HG03175 (cell line): ENCODE results near the gene ORC3.

ENCODE experiments used
- ATAC-seq: cut with Tn5 transposase; IDR thresholded peaks from one replicate; pipeline ENCODE4 v1.9.1; 2021; ENCODE audit warnings: mild to moderate bottlenecking, moderate library complexity; ENCODE audit not compliant: unreplicated experiment

Gene ORC3

DNA sequence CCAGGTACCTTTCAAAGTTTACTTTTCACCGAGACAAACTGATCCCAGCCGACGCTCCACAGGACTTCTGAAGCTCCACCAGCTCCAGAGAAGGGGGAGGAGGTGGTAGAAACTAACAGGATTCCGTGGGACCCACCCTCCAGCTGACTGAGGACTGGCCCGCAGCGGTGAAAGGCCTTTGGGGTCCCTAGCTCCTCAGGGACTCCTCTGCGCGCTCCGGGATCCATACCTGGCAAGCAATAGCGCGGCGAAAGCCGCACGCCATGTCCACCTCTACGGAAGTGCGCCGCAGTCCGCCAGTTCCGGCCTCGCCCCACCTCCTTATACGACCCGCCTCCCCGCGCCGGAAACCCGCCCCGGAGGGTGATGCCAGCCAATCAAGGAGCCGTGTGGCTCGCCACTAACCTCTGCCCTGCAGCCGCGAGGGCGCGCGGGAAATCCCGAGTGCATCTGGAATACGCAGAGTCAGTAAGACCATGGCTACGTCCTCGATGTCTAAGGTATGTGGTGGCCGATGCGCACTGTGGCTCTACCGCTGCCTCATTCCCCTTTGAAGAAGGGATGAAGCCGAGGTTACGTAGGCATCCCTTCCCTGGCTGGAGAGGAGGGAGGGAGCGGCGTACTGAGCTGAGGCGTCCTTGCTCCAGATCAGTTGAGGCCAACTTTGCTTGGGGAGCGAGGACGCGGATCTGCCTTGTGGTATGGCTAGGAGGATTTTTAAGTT, at the start of gene ORC3, which contains the start of gene RARS2:
ORC3 (plus strand) TSS at position 443 of the 724 bp plus-strand sequence; CDS start at position 477, 34 bp downstream.
RARS2 (minus strand) TSS at position 295 of the 724 bp plus-strand sequence; CDS start at position 265, 30 bp downstream.
- peak; percentile 100 for ATAC-seq

DNA sequence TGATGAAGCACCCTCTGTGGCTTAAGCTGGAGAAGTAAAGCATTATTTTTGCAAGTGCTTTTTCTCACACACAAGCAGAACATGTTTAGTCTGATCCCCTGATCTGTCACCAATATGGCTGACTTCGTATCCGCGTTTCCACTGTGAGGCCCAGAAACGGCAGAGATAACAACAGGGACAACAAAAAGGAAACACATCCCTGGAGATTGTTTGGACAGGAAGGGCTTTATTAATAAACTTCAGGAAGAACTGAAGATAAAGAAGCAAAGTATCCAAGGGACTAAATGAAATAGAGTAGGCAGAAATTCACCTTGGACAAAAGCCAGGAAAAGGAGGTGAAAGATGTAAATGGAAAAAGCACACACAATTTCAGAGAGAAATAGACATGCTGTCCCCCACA, 49.4 kb upstream of the ORC3 start:
- no peak for ATAC-seq

GRCh38 chr6:87541041-87541440, 48.9 kb upstream of the ORC3 start:
- no peak for ATAC-seq

- no peak for ATAC-seq
Observed at GRCh38 chr6:87541744-87542143, 48.2 kb upstream of the ORC3 start.

GRCh38 chr6:87543696-87544473, 46.0 kb upstream of the ORC3 start:
- no peak for ATAC-seq

DNA sequence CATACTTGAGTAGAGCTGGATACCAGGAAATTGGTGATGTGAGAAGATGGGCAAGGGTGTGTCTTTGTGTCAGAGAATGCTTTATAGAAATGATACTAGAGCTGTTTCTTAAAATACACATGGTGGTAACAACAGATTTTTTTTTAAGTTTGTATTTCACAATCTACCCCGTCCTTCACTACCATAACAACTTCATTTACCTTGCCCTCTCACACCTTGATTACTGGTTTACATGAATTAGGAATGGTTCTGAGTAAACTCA, 45.5 kb upstream of the ORC3 start:
- ATAC-seq = no peak

- ATAC-seq = no peak
Observed at GRCh38 chr6:87551799-87552198, 38.1 kb upstream of the ORC3 start.

DNA sequence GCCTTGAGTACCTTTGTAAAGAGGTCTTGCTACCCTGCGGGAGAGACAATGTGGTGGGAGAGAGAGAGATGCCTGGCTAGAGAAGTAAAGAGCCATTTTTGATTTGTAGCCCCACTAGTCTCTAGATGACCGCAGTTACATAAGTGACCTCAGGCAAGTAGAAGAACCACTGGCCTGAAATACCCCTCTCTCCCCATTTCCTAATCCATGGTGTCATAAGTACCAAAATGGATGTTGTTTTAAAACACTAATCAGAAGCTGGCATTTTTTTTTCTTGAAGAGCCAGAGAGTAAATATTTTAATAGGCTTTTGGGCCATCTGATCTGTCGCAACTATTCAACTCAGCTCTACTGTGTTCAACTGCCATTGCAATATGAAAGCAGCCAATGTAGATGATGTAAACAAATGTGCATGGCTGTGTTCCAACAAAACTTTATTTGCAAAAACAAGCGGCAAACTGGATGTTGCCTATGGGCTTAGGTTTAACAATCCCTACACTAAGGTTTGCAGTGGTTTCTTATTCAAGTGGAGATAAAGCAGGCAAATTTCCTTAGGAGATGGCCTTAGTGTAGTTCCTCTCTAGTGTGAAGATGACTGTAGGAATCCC, 36.7 kb upstream of the ORC3 start:
- no peak for ATAC-seq

- no peak for ATAC-seq
Observed at GRCh38 chr6:87555506-87555905, 34.4 kb upstream of the ORC3 start.

DNA sequence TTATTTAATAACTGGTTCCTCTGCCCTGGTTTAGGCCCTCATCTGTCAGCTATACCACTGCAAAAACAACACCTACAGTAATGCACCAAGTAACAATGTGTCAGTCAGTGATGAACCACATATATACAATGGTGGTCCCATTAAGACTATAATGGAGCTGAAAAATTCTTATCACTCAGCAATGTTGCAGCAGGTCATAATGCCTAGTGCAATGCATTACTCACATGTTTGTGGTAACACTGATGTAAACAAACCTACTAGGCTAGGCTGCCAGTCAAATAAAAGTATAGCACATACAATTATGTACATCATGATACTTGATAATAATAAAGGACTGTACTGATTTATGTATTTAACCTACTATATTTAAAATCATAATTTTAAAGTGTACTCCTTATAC, 31.5 kb upstream of the ORC3 start:
- ATAC-seq = no peak

- ATAC-seq = no peak
Observed at GRCh38 chr6:87561017-87561416, 28.9 kb upstream of the ORC3 start.

DNA sequence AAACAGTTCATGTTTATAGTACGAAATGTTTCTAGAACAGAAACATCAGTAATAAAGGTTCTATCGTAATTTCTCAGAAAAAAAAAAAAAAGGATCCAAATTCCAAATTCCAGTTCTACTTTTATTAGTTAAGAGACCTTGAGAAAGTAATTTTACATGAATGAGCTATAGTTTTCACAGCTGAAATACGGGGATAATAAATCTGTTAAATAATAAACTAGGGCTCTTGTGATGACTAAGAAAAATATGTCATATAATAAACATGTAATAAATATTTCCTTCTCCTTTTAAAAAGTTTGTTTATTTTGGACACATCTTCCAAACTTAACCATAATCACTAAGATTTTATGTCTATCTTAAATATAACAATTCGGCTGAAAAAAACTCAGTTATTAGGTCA, 17.9 kb upstream of the ORC3 start:
- ATAC-seq = no peak

GRCh38 chr6:87572883-87573282, 17.1 kb upstream of the ORC3 start:
- no peak for ATAC-seq

GRCh38 chr6:87573307-87574024, 16.5 kb upstream of the ORC3 start:
- no peak for ATAC-seq

DNA sequence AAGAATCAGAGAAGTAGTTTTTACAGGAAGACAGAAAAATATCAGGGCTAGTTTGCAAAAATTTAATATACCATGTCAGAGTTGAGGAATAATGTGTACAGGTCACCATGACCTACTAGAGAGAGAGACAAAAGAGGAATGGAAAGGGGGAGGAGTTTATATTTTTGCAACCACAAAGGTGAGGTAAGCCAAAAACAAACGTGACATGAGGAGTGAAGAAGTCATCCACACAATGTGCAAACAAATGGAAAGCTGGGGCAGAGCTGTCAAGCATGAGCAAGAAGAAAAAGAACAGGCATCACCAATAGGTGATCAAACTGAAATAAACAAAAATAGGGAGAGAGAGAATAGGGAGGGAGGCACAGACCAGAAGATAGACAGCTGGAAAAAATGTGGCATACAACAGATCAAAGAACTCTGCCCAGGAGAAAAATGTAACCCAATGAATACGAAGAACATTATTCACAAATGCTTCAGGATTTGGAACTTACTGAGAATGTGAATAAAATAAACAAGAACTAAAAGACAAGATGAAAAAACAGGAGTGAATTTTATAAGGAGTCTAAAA, 15.6 kb upstream of the ORC3 start:
- ATAC-seq = no peak

- no peak for ATAC-seq
Observed at GRCh38 chr6:87575423-87575822, 14.5 kb upstream of the ORC3 start.

GRCh38 chr6:87583822-87584221, 6.1 kb upstream of the ORC3 start:
- ATAC-seq = no peak

DNA sequence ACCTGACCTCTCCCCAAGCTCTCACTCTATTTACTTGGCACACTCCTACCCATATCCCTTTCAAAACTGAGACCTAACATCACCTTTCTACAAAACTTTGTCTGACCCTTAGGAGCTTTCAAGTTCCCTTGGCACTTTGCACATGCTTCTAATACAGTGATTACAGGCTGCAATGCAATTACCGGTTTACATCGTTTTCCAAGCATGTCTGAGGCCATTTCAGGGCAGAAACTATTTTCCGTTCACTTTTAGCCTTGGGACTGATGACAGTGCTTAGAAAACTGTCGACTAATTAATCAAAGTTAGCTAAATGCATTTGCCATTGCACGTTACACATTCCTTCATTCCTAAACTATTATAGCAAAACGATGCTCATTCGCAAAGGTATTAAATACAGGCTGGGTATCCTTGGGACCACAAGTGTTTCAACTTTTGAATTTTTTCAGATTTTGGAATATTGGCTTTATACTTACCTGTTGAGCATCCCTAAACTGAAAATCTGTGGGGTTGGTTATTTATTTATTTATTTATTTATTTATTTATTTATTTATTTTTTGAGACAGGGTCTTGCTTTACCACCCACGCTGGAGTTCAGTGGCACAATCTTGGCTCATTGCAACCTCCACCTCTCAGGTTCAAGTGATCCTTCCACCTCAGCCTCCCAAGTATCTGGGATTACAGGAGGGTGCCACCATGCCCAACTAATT, 3.4 kb upstream of the ORC3 start:
- ATAC-seq = no peak

DNA sequence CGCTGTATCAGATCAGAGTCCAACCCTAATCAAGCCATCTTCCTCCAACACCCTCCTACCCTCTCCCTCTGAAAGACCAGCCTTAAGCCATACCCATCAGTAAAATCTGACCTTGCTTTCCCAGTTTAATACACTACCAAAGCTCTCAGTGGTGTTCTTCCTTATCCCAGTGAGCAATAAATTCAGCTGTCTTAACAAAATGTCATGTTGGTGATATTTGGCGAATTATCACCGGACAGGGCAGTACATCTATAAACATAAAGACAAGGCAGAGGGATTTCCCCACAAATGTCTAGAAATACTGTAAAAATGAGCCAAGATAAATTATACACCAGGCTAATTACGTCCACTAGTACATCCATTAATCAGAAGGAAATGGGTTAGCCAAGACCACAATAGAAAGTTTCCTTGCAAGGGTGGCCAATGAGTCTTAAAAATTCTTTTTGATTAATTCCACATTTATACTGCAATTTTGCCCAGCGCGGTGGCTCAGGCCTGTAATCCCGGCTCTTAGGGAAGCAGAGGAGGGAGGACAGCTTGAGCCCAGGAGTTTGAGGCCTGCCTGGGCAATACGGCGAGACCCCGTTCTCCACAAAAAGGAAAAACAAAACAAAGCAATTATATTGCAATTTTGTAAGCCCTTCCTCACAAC, 1.1 kb upstream of the ORC3 start:
- no peak for ATAC-seq

DNA sequence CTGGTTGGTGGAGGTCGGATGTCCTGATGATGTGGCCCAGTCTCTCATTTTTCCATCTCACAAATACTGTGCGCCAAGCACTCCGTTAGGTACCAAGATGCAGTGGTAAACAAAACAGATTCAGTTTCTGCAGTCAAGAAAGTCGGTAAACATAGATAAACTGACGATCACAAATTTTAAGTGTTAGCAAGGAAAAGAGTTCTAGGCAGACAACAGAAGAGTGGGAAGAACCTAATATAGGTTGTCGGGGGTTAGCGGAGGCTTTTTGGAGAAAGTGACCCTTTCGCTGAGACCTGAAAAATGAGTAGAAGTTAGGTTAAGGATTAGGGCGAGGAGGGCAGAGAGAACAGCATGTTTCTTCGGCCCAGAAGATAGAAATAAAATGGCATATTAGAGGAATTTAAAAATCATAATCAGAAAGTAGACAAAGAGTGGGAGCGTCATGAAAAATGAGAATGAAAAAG, 514 bp downstream of the ORC3 start:
- ATAC-seq = no peak
